CD4-positive, alpha-beta T cell (primary cell): Measurements from ENCODE around the gene SPATA21. TPM values are rescaled to one million over a fixed set of nuclear protein-coding genes. Genes with fewer than 3 reads are reported as not detected.

Experiments
- ATAC-seq: fragments of 200-7000 bp; cut with Tn5 transposase; one replicate; pipeline ENCODE4 v1.10.0; 2022; ENCODE audit warnings: mild to moderate bottlenecking; ENCODE audit not compliant: poor library complexity
- CTCF ChIA-PET: fragments of 350-600 bp; sonication (Branson Sonifier 250); formaldehyde crosslinking; loops from one replicate; lab custom pipeline; 2021; ENCODE audit warnings: antibody characterized with exemption, inconsistent platforms; lab: Charles Lee
- POLR2A ChIA-PET: fragments of 350-600 bp; sonication (Branson Sonifier 250); formaldehyde crosslinking; loops from one replicate; lab custom pipeline; 2021; ENCODE audit warnings: antibody characterized with exemption, inconsistent platforms; lab: Charles Lee
- DNase-seq, 14 experiments: peaks; one replicate each; pipeline ENCODE4 v3.0.0-alpha.2; 2013 to 2020; ENCODE audit warnings: mixed read lengths in 2 of 14
- H3K27ac ChIP-seq, 2 donors: one replicate each; pipeline versions ENCODE4 v1.5.1 to v1.7.0; 2013; ENCODE audit warnings: low read length in 2 of 2, low read depth in 1 of 2, mild to moderate bottlenecking in 1 of 2
- H3K27me3 ChIP-seq, 2 experiments: 1 replicate in 1 of 2; 2 replicates in 1 of 2; pipeline versions ENCODE4 v1.6.1 to v1.7.0; 2013; ENCODE audit warnings: low read length in 2 of 2, control low read depth in 1 of 2, mild to moderate bottlenecking in 1 of 2, moderate library complexity in 1 of 2; ENCODE audit not compliant: insufficient read depth in 2 of 2, control insufficient read depth in 1 of 2
- H3K36me3 ChIP-seq: one replicate; pipeline ENCODE4 v1.6.1; 2013; ENCODE audit warnings: low read length, control low read depth; ENCODE audit not compliant: insufficient read depth
- H3K4me1 ChIP-seq: one replicate; pipeline ENCODE4 v1.6.1; 2013; ENCODE audit warnings: low read length, control low read depth; ENCODE audit not compliant: insufficient read depth
- H3K4me3 ChIP-seq: one replicate; pipeline ENCODE4 v1.5.1; 2013; ENCODE audit warnings: mild to moderate bottlenecking, low read length, moderate library complexity
- H3K9me3 ChIP-seq, 2 experiments: 1 replicate in 1 of 2; 2 replicates in 1 of 2; pipeline versions ENCODE4 v1.6.1 to v1.7.0; 2013; ENCODE audit warnings: low read length in 2 of 2, mild to moderate bottlenecking in 2 of 2, control low read depth in 1 of 2, moderate library complexity in 1 of 2; ENCODE audit not compliant: control insufficient read depth in 1 of 2, insufficient read depth in 1 of 2
- H3K27ac Mint-ChIP-seq: one replicate; pipeline ENCODE4 v1.8.0; 2020; ENCODE audit warnings: mixed read lengths
- H3K27me3 Mint-ChIP-seq: one replicate; pipeline ENCODE4 v1.8.0; 2021; ENCODE audit warnings: mixed read lengths
- H3K36me3 Mint-ChIP-seq: one replicate; pipeline ENCODE4 v1.8.0; 2021; ENCODE audit warnings: low read depth, mixed read lengths
- H3K4me1 Mint-ChIP-seq: one replicate; pipeline ENCODE4 v1.8.0; 2021; ENCODE audit warnings: low read depth, mixed read lengths
- H3K4me3 Mint-ChIP-seq: one replicate; pipeline ENCODE4 v1.8.0; 2020; ENCODE audit warnings: mild to moderate bottlenecking, mixed read lengths
- H3K9me3 Mint-ChIP-seq: one replicate; pipeline ENCODE4 v1.8.0; 2020; ENCODE audit warnings: mixed read lengths
- CTCF ChIP-seq: fragments of 200-600 bp; IDR thresholded peaks from one replicate; pipeline ENCODE4 v1.8.0; 2022; ENCODE audit warnings: antibody characterized with exemption, mild to moderate bottlenecking
- intact Hi-C, 2 experiments: fragments of 100-400 bp; cut with DNase I in 1 of 2; cut with micrococcal nuclease in 1 of 2; formaldehyde crosslinking; loops; one replicate each; pipeline versions ENCODE4 v1.15.1 to v1.9.0; 2023 to 2025; cut with DNase I, micrococcal nuclease
- total RNA-seq, 174 experiments: library from RNA in 2 of 174; stranded (reverse) in 2 of 174; gene quantifications; one replicate each; pipeline ENCODE4 v1.2.3 and lab custom pipeline; 2021 to 2026

Gene SPATA21
- total RNA-seq, 2 experiments from 2014 or later, result not detected

- TF ChIP-seq CTCF, result no peak
- no peaks in the 10 kb centered on the region for H3K36me3 Mint-ChIP-seq
- ATAC-seq (no peak), DNase-seq (no peak)
- Histone ChIP-seq H3K4me3 (no peak overlapping the region), H3K9me3 (no peaks in the 10 kb centered on the region), H3K27me3 (peaks cover 0 to 2% of the 10 kb centered on the region in 2 experiments), H3K27ac (no peak overlapping the region), H3K36me3 (no peaks in the 10 kb centered on the region), H3K4me1 (no peaks in the 10 kb centered on the region)
- ChIA-PET POLR2A (no interaction called here), CTCF (interaction anchor here (0.6 kb wide), 1 partner anchor 122 kb away, joined by 4 read pairs; no protein-coding TSS in a partner anchor)
- no peaks in the 10 kb centered on the region for H3K27me3 Mint-ChIP-seq
- intact Hi-C loops, result no loop called here
- H3K27ac Mint-ChIP-seq, result no peak overlapping the region
- H3K4me1 Mint-ChIP-seq, result no peaks in the 10 kb centered on the region
- H3K9me3 Mint-ChIP-seq, result no peaks in the 10 kb centered on the region
- no peak overlapping the region for H3K4me3 Mint-ChIP-seq
These were observed 6.6 kb downstream of the SPATA21 start for GRCh38 chr1:16430606-16431005.

DNA sequence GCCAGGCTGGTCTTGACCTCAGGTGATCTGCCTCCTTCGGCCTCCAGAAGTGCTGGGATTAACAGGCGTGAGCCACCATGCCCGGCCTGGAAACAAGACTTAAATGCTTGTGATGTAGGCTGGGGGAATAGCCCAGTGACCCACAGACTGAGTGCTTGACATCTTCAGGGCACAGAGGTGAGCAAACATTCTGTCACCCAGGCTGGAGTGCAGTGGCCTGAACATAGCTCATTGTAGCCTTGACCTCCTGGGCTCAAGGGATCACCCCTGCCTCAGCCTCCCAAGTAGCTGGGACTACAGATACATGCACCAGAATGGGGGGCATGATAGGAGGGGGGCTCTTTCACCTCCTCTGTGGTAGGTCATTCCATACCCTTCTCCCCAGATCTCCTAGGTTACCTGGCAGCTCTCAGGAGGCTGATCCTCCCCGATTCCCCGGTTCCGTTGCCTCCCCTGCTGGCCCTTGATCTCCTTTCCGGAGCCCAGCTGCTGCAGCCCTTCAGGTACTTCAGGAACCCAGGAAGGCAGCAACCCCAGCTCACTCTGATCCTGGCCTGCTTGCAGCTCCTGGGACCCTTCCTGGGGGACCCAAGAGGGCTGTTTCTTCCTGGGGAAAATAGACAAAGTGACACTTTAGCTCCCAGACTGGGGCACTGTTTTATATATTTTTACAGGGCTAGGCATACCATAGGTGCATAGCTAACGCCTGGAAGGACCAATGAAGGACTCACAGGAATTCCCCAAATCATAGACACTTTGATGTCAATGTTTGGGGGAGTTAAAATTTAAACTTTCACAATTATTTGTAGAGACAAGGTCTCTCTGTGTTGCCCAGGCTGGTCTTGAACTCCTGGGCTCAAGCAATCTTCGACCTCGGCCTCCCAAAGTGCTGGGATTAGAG is 11.8 kb downstream of the SPATA21 start:
- TF ChIP-seq CTCF, result no peak
- ATAC-seq, result no peak
- H3K4me1 ChIP-seq, result peaks cover 24% of the 10 kb centered on the region
- Mint-ChIP-seq H3K9me3 (no peaks in the 10 kb centered on the region), H3K27me3 (no peaks in the 10 kb centered on the region), H3K36me3 (no peaks in the 10 kb centered on the region), H3K4me1 (peaks cover 13% of the 10 kb centered on the region), H3K27ac (no peak overlapping the region), H3K4me3 (no peak overlapping the region)
- no peak overlapping the region for H3K4me3 ChIP-seq
- no peaks in the 10 kb centered on the region for H3K9me3 ChIP-seq
- no peak overlapping the region for H3K27ac ChIP-seq
- no peaks in the 10 kb centered on the region for H3K27me3 ChIP-seq
- no peak for DNase-seq
- ChIA-PET POLR2A (no interaction called here), CTCF (no interaction called here)
- H3K36me3 ChIP-seq, result no peaks in the 10 kb centered on the region
- intact Hi-C loops, result no loop called here

DNA sequence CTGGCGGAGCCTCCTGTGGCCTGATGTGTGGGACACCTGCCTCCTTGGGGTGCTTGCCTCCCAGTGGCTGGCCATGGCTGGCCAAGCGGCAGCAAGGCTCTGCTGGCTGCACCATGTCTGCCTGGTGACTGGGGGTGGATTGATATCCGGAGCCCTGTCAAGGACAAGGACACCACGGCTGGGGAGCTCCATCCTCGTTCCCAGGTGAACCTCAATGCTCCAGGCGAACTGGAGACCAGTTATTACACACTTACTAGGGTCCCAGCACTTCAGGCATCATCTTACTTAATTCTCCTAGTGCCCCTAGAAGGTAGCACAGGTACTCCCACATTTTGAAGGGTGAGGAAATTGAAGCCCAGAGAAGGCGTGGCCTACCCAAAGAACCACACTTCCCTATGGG is 15.2 kb downstream of the SPATA21 start:
- no peak overlapping the region for H3K4me3 ChIP-seq
- POLR2A ChIA-PET, result interaction anchor here (3.1 kb wide), 1 partner anchor 19 kb away, joined by 39 read pairs; the partner anchor contains the start of gene NECAP2
- intact Hi-C loops, result no loop called here
- no peak overlapping the region for H3K4me3 Mint-ChIP-seq
- no peaks in the 10 kb centered on the region for H3K9me3 ChIP-seq
- H3K4me1 ChIP-seq, result peaks cover 32% of the 10 kb centered on the region
- peak overlapping the region in 1 of 2 donors; percentile 65 for H3K27ac ChIP-seq
- no peak for TF ChIP-seq CTCF
- no peaks in the 10 kb centered on the region for H3K36me3 ChIP-seq
- H3K4me1 Mint-ChIP-seq, result peaks cover 29% of the 10 kb centered on the region
- no peak overlapping the region for H3K27ac Mint-ChIP-seq
- DNase-seq (no peak), ATAC-seq (no peak)
- no peaks in the 10 kb centered on the region for H3K27me3 ChIP-seq
- H3K27me3 Mint-ChIP-seq, result no peaks in the 10 kb centered on the region
- H3K9me3 Mint-ChIP-seq, result no peaks in the 10 kb centered on the region
- CTCF ChIA-PET, result interaction anchor here (2.3 kb wide), 1 partner anchor 18 kb away, joined by 7 read pairs; the partner anchor contains the start of gene NECAP2
- no peaks in the 10 kb centered on the region for H3K36me3 Mint-ChIP-seq
